HepG2 (cell line): Measurements from ENCODE around the gene HSPB8. TPM values are rescaled to one million over a fixed set of nuclear protein-coding genes. Genes with fewer than 3 reads are reported as not detected.

Experiments used
- ATAC-seq: fragments of 200-7000 bp; cut with Tn5 transposase; 3 replicates; pipeline ENCODE4 v1.9.1; 2020; ENCODE audit warnings: mild to moderate bottlenecking, moderate library complexity
- BruUV-seq: library from RNA; stranded (reverse); fragments of 400-500 nt; replicated peaks from 2 replicates; lab custom pipeline; 2021; lab: Mats Ljungman, UMichigan
- CTCF ChIA-PET: fragments of 300-600 bp; formaldehyde crosslinking; extraction: SDS; loops from one replicate; lab custom pipeline; 2021; ENCODE audit warnings: low total read pairs, inconsistent platforms, low intra/inter-chr PET ratio; lab: Yijun Ruan, JAX
- POLR2A ChIA-PET: fragments of 350-600 bp; sonication (Branson Sonifier 250); formaldehyde crosslinking; loops from one replicate; lab custom pipeline; 2020; ENCODE audit warnings: antibody characterized with exemption, inconsistent platforms; lab: Yijun Ruan, JAX
- DNase-seq: peaks from one replicate; pipeline ENCODE4 v3.0.0-alpha.2; 2015; ENCODE audit warnings: low spot score
- FAIRE-seq: peaks from 3 replicates; lab custom pipeline; 2011; peaks lifted over from hg19 to GRCh38; lab: Jason Lieb, UNC
- H2AFZ ChIP-seq: one replicate; pipeline ENCODE4 v1.6.1; 2011; ENCODE audit warnings: low read length, inconsistent platforms
- H3K27ac ChIP-seq: fragments of 300-600 bp; 3 replicates; pipeline ENCODE4 v1.8.0; 2011; ENCODE audit warnings: mixed run types, mild to moderate bottlenecking, mixed read lengths, low read length, inconsistent platforms; ENCODE audit not compliant: insufficient read depth; ENCODE audit errors: extremely low read length
- H3K27me3 ChIP-seq, 2 experiments: fragments of 200-600 bp in 1 of 2; 2 replicates in 1 of 2; 3 replicates in 1 of 2; pipeline versions ENCODE4 v1.6.0 to v1.8.0; 2011; ENCODE audit warnings: low read length in 2 of 2, mild to moderate bottlenecking in 2 of 2, moderate library complexity in 2 of 2, inconsistent platforms in 1 of 2; ENCODE audit not compliant: insufficient read depth in 2 of 2, control insufficient read depth in 1 of 2
- H3K36me3 ChIP-seq, 2 experiments: fragments of 200-600 bp in 1 of 2; replicated peaks in 1 of 2; 2 replicates in 1 of 2; 3 replicates in 1 of 2; pipeline versions ENCODE4 v1.5.1 to v1.8.0; 2011; ENCODE audit warnings: low read length in 2 of 2, inconsistent platforms in 1 of 2; ENCODE audit not compliant: insufficient read depth in 2 of 2, control insufficient read depth in 1 of 2
- H3K4me1 ChIP-seq: 2 replicates; pipeline ENCODE4 v1.5.1; 2012; ENCODE audit warnings: low read length, inconsistent platforms; ENCODE audit not compliant: insufficient read depth
- H3K4me2 ChIP-seq: 2 replicates; pipeline ENCODE4 v1.6.0; 2011; ENCODE audit warnings: low read depth, low read length, inconsistent platforms
- H3K4me3 ChIP-seq, 3 experiments: fragments of 200-600 bp in 1 of 3; sonication (generic), shearing (Covaris generic) in 1 of 3; replicated peaks in 1 of 3; 2 replicates each; pipeline ENCODE4 v1.5.1; 2011 to 2016; ENCODE audit warnings: low read length in 3 of 3, inconsistent platforms in 2 of 3, low read depth in 2 of 3, mild to moderate bottlenecking in 2 of 3, control low read depth in 1 of 3, mixed read lengths in 1 of 3; ENCODE audit not compliant: insufficient read depth in 1 of 3
- H3K79me2 ChIP-seq: one replicate; pipeline ENCODE4 v1.6.1; 2011; ENCODE audit warnings: low read length, inconsistent platforms; ENCODE audit not compliant: insufficient read depth
- H3K9ac ChIP-seq: 2 replicates; pipeline ENCODE4 v1.6.0; 2011; ENCODE audit warnings: mild to moderate bottlenecking, low read depth, low read length, inconsistent platforms; ENCODE audit not compliant: insufficient read depth
- H3K9me3 ChIP-seq: 2 replicates; pipeline ENCODE4 v1.5.1; 2012; ENCODE audit warnings: mild to moderate bottlenecking, low read length
- H4K20me1 ChIP-seq: 2 replicates; pipeline ENCODE4 v1.6.0; 2011; ENCODE audit warnings: inconsistent platforms, mild to moderate bottlenecking, low read length, moderate library complexity; ENCODE audit not compliant: insufficient read depth
- GATAD2A ChIP-seq: IDR thresholded peaks from 2 replicates; pipeline ENCODE4 v1.6.1; 2016
- HOXA7 ChIP-seq: sonication (generic); formaldehyde crosslinking; IDR thresholded peaks from 2 replicates; pipeline ENCODE4 v1.8.1; 2022; ENCODE audit warnings: mild to moderate bottlenecking, missing genetic modification reagents, moderate library complexity
- KDM1A ChIP-seq: IDR thresholded peaks from 2 replicates; pipeline ENCODE4 v1.6.1; 2016; ENCODE audit warnings: missing compliant biosample characterization
- LRRFIP1 ChIP-seq: sonication (generic); formaldehyde crosslinking; conservative IDR thresholded peaks from 2 replicates; pipeline ENCODE4 v1.4.0; 2020; ENCODE audit warnings: missing genetic modification reagents
- NAIF1 ChIP-seq: sonication (generic); formaldehyde crosslinking; IDR thresholded peaks from 2 replicates; pipeline ENCODE4 v1.5.0; 2020; ENCODE audit warnings: mild to moderate bottlenecking, missing genetic modification reagents, borderline replicate concordance
- NFATC3 ChIP-seq: sonication (generic); formaldehyde crosslinking; IDR thresholded peaks from 2 replicates; pipeline ENCODE4 v1.5.1; 2020; ENCODE audit warnings: mild to moderate bottlenecking, missing genetic modification reagents
- PAXIP1 ChIP-seq: sonication (generic); formaldehyde crosslinking; conservative IDR thresholded peaks from 2 replicates; pipeline ENCODE4 v1.4.0; 2020; ENCODE audit warnings: mild to moderate bottlenecking, missing genetic modification reagents, moderate library complexity
- PBX2 ChIP-seq: IDR thresholded peaks from 2 replicates; pipeline ENCODE4 v1.6.1; 2016; ENCODE audit warnings: control low read depth
- PRMT3 ChIP-seq: sonication (generic); formaldehyde crosslinking; IDR thresholded peaks from 2 replicates; pipeline ENCODE4 v1.8.1; 2022; ENCODE audit warnings: low read depth, mild to moderate bottlenecking, moderate library complexity, missing genetic modification reagents, borderline replicate concordance
- REPIN1 ChIP-seq: sonication (generic); formaldehyde crosslinking; IDR thresholded peaks from 2 replicates; pipeline ENCODE4 v1.8.0; 2022; ENCODE audit warnings: missing genetic modification reagents, low read depth, mild to moderate bottlenecking, borderline replicate concordance
- RFX1 ChIP-seq: fragments of 450-650 bp; IDR thresholded peaks from 2 replicates; pipeline ENCODE4 v1.6.1; 2017
- SIX1 ChIP-seq: sonication (generic); formaldehyde crosslinking; IDR thresholded peaks from 2 replicates; pipeline ENCODE4 v1.4.0; 2020; ENCODE audit warnings: missing genetic modification reagents, borderline replicate concordance
- TBL1XR1 ChIP-seq: fragments of 150-350 bp; IDR thresholded peaks from 2 replicates; pipeline ENCODE4 v1.6.1; 2014; ENCODE audit warnings: borderline replicate concordance, low read length; ENCODE audit not compliant: partially characterized antibody
- ZC3H4 ChIP-seq: sonication (generic); formaldehyde crosslinking; IDR thresholded peaks from 2 replicates; pipeline ENCODE4 v1.4.0; 2020; ENCODE audit warnings: missing genetic modification reagents, borderline replicate concordance
- ZFP82 ChIP-seq: sonication (generic); formaldehyde crosslinking; IDR thresholded peaks from 2 replicates; pipeline ENCODE4 v1.5.1; 2020; ENCODE audit warnings: mild to moderate bottlenecking, missing genetic modification reagents, borderline replicate concordance
- ZNF205 ChIP-seq: IDR thresholded peaks from 2 replicates; pipeline ENCODE4 v1.6.1; 2018; ENCODE audit warnings: missing biosample characterization, missing genetic modification reagents
- ZNF350 ChIP-seq: sonication (generic); formaldehyde crosslinking; IDR thresholded peaks from 2 replicates; pipeline ENCODE4 v1.4.0; 2020; ENCODE audit warnings: mild to moderate bottlenecking, low read depth, missing genetic modification reagents, borderline replicate concordance
- ZNF776 ChIP-seq: sonication (generic); formaldehyde crosslinking; IDR thresholded peaks from 2 replicates; pipeline ENCODE4 v1.4.0; 2020; ENCODE audit warnings: mild to moderate bottlenecking, missing genetic modification reagents
- WGBS: methylation state at CpG from one replicate; pipeline ENCODE4 v1.1.6; 2017; ENCODE audit warnings: low lambda C conversion rate; 5-methylcytosine and 5-hydroxymethylcytosine counted together
- in situ Hi-C: cut with HindIII; loops from 2 replicates; pipeline ENCODE4 v1.10.0; 2017; ENCODE audit warnings: low pct_unique_long_range_greater_than_20kb; ENCODE audit not compliant: extremely low pct_ligation_motif_present
- intact Hi-C: fragments of 100-400 bp; cut with micrococcal nuclease; formaldehyde crosslinking; loops from one replicate; pipeline ENCODE4 v1.10.0; 2022; ENCODE audit not compliant: unreplicated experiment
- polyA plus RNA-seq, 8 experiments: library from polyadenylated mRNA; depleted of rRNA in 3 of 8; stranded (reverse) in 7 of 8; unstranded in 1 of 8; fragments of >200 nt; fragmentation: Illumina TruSeq in 4 of 8; extraction: Trizol in 4 of 8; gene quantifications; 2 replicates each; pipeline versions ENCODE4 v1.2.1 to v1.2.3, GENCODE V29; 2011 to 2016; ENCODE audit warnings: low read depth in 4 of 8, missing spikeins in 1 of 8, mixed read lengths in 1 of 8; ENCODE audit not compliant: insufficient read depth in 1 of 8
- total RNA-seq, 5 experiments: library from RNA; depleted of rRNA; stranded (reverse); fragments of >200 nt; fragmentation: Illumina TruSeq; extraction: Trizol; gene quantifications; 2 replicates each; pipeline ENCODE4 v1.2.3, GENCODE V29; 2016; ENCODE audit warnings: low read depth in 1 of 5

The HSPB8 gene
- total and polyA plus RNA-seq, 2 of the 13 experiments (the other 11 are each of a cell fraction or from before 2014, with no cell fraction given): 0.49 to 0.54 TPM

GRCh38 chr12:119181944-119182343, 3.2 kb downstream of the HSPB8 start:
- FAIRE-seq (no peak), ATAC-seq (no peak), DNase-seq (no peak)
- in situ Hi-C loops (no loop called here), intact Hi-C loops (no loop called here)
- no peaks in the 10 kb centered on the region for H3K9me3 ChIP-seq
- H3K4me3 ChIP-seq: no peak overlapping the region
- TF ChIP-seq ZNF205 (CRISPR knock-in tag) (no peak), NFATC3 (CRISPR knock-in tag) (no peak), ZFP82 (CRISPR knock-in tag) (no peak), PRMT3 (CRISPR knock-in tag) (no peak), ZC3H4 (CRISPR knock-in tag) (no peak), TBL1XR1 (no peak), REPIN1 (no peak), HOXA7 (CRISPR knock-in tag) (no peak), PBX2 (CRISPR knock-in tag) (no peak), NAIF1 (CRISPR knock-in tag) (no peak), LRRFIP1 (no peak), PAXIP1 (no peak), KDM1A (CRISPR knock-in tag) (no peak), RFX1 (no peak), GATAD2A (CRISPR knock-in tag) (no peak), SIX1 (no peak), ZNF776 (no peak), ZNF350 (CRISPR knock-in tag) (no peak)
- no TSS peak for BruUV-seq
- no peak overlapping the region for H2AFZ ChIP-seq
- no peak overlapping the region for H3K9ac ChIP-seq
- no peaks in the 10 kb centered on the region for H3K79me2 ChIP-seq
- no peaks in the 10 kb centered on the region for H4K20me1 ChIP-seq
- H3K27ac ChIP-seq: no peak overlapping the region
- ChIA-PET CTCF (no interaction called here), POLR2A (no interaction called here)
- peaks cover 17% of the 10 kb centered on the region; the same call in 1 of the 2 replicates for H3K4me1 ChIP-seq
- peaks cover 0 to 17% of the 10 kb centered on the region in 2 experiments; a peak in 3 of 5 replicates for H3K27me3 ChIP-seq
- no peaks in the 10 kb centered on the region for H3K36me3 ChIP-seq
- WGBS: 58% methylated on average over 3 of the region's 3 CpGs
- H3K4me2 ChIP-seq: no peak overlapping the region
